Dermis lymphatic vessel endothelial cell (primary cell): ENCODE results near the gene DSCAM. TPM values are rescaled to one million over a fixed set of nuclear protein-coding genes. Genes with fewer than 3 reads are reported as not detected.

Experiments used
- total RNA-seq: library from RNA; depleted of rRNA; stranded (reverse); fragments of >200 nt; gene quantifications from 2 replicates; pipeline ENCODE4 v1.2.1, GENCODE V29; 2014

The DSCAM gene, protein sequence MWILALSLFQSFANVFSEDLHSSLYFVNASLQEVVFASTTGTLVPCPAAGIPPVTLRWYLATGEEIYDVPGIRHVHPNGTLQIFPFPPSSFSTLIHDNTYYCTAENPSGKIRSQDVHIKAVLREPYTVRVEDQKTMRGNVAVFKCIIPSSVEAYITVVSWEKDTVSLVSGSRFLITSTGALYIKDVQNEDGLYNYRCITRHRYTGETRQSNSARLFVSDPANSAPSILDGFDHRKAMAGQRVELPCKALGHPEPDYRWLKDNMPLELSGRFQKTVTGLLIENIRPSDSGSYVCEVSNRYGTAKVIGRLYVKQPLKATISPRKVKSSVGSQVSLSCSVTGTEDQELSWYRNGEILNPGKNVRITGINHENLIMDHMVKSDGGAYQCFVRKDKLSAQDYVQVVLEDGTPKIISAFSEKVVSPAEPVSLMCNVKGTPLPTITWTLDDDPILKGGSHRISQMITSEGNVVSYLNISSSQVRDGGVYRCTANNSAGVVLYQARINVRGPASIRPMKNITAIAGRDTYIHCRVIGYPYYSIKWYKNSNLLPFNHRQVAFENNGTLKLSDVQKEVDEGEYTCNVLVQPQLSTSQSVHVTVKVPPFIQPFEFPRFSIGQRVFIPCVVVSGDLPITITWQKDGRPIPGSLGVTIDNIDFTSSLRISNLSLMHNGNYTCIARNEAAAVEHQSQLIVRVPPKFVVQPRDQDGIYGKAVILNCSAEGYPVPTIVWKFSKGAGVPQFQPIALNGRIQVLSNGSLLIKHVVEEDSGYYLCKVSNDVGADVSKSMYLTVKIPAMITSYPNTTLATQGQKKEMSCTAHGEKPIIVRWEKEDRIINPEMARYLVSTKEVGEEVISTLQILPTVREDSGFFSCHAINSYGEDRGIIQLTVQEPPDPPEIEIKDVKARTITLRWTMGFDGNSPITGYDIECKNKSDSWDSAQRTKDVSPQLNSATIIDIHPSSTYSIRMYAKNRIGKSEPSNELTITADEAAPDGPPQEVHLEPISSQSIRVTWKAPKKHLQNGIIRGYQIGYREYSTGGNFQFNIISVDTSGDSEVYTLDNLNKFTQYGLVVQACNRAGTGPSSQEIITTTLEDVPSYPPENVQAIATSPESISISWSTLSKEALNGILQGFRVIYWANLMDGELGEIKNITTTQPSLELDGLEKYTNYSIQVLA (N-terminal part only)
- under 0.01 TPM in 1 of 2 replicates, not detected in the other for total RNA-seq

DNA sequence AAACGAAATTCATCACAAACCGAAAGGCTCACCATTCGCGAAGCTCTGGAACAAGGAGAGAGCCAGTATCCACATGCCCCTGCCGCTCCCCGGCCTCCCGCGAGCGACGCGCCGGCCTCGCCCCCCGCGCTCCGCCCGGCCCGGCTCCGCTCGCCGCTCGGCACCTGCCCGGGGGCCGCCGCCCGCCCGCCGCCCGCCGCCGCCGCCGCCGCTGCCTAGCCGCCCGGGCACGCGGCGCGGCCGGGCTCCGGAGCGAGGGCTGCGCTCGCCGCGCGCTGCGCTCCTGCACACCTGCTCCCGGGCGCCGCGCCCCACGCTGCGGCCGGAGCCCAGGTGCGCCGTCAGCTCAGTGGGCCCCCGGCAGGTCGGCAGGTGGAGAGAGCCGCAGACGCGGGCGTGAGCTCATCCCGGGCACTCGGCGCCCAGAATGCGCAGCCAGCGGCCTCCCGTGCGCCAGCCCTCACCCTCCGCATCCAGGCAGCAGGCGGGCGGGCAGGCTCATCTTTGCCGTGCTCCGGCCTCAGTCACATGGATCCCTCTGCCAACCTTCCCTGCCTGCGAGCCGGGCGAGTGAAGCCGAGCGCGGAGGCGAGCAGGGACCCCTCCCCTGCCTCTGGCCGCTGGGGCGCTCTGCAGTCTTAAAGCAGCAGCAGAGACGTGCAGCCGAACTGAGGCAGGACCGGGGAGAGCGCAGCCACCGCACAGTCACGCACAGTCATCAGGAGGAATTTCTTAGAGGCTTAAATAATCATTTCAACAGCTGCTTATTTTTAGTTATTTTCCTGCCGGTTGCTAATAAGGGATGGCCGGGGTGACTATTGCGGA is at the start of gene DSCAM:
Gene DSCAM, minus strand, starts transcription at position 572 of the 825 bp plus-strand sequence. Its CDS starts 497 bp downstream, at position 75.

